DND-41 (cell line): ENCODE data around the gene EPHX1.
"Not testable (repeated sequence)": the region's sequence is repeated elsewhere in the genome, so short reads cannot be mapped to it uniquely, and the experiment has no call there.

ENCODE experiments used
- ATAC-seq: fragments of 200-7000 bp; cut with Tn5 transposase; 3 replicates; pipeline ENCODE4 v1.9.1; 2021; ENCODE audit warnings: low read depth; ENCODE audit not compliant: insufficient read depth
- DNase-seq: peaks from one replicate; pipeline ENCODE4 v3.0.0-alpha.2; 2020
- H2AFZ ChIP-seq: 2 replicates; pipeline ENCODE4 v1.6.0; 2012; ENCODE audit warnings: low read depth, low read length
- H3K27ac ChIP-seq: 2 replicates; pipeline ENCODE4 v1.5.1; 2012; ENCODE audit warnings: low read length, inconsistent platforms
- H3K27me3 ChIP-seq: fragments of 200-600 bp; sonication (generic); 2 replicates; pipeline ENCODE4 v1.6.0; 2012; ENCODE audit warnings: low read length, mild to moderate bottlenecking, inconsistent platforms; ENCODE audit not compliant: insufficient read depth, poor library complexity
- H3K36me3 ChIP-seq: 2 replicates; pipeline ENCODE4 v1.5.1; 2012; ENCODE audit warnings: low read length, inconsistent platforms; ENCODE audit not compliant: insufficient read depth
- H3K4me1 ChIP-seq: 2 replicates; pipeline ENCODE4 v1.5.1; 2012; ENCODE audit warnings: mild to moderate bottlenecking, low read length; ENCODE audit not compliant: insufficient read depth
- H3K4me2 ChIP-seq: 2 replicates; pipeline ENCODE4 v1.6.0; 2012; ENCODE audit warnings: mild to moderate bottlenecking, moderate library complexity, low read length, inconsistent platforms; ENCODE audit not compliant: insufficient read depth
- H3K4me3 ChIP-seq, 2 experiments: fragments of 200-600 bp in 1 of 2; shearing (Covaris generic) in 1 of 2; 2 replicates each; pipeline ENCODE4 v1.5.1; 2012 to 2016; ENCODE audit warnings: inconsistent platforms in 2 of 2, low read length in 2 of 2, mild to moderate bottlenecking in 2 of 2, low read depth in 1 of 2, moderate library complexity in 1 of 2
- H3K79me2 ChIP-seq: 2 replicates; pipeline ENCODE4 v1.6.0; 2012; ENCODE audit warnings: low read length, inconsistent platforms; ENCODE audit not compliant: insufficient read depth
- H3K9ac ChIP-seq: 2 replicates; pipeline ENCODE4 v1.6.0; 2012; ENCODE audit warnings: low read depth, mild to moderate bottlenecking, inconsistent platforms, low read length, moderate library complexity
- H3K9me3 ChIP-seq: 2 replicates; pipeline ENCODE4 v1.5.1; 2012; ENCODE audit warnings: low read length, moderate library complexity, mild to moderate bottlenecking, inconsistent platforms; ENCODE audit not compliant: insufficient read depth, severe bottlenecking
- H4K20me1 ChIP-seq: 2 replicates; pipeline ENCODE4 v1.6.0; 2012; ENCODE audit warnings: low read length; ENCODE audit not compliant: insufficient read depth
- CTCF ChIP-seq: IDR thresholded peaks from 2 replicates; pipeline ENCODE4 v1.5.1; 2012; ENCODE audit warnings: borderline replicate concordance, low read length, moderate library complexity, mild to moderate bottlenecking; ENCODE audit not compliant: poor library complexity, severe bottlenecking; ENCODE audit errors: extremely low read depth
- EZH2 ChIP-seq: IDR thresholded peaks from 3 replicates; pipeline ENCODE4 v1.6.1; 2012; ENCODE audit warnings: borderline replicate concordance, low read depth, mild to moderate bottlenecking, moderate library complexity, low read length, inconsistent platforms; ENCODE audit not compliant: severe bottlenecking

EPHX1 gene

GRCh38 chr1:225806249-225806648 is 3.7 kb upstream of the EPHX1 start:
- no peak for TF ChIP-seq EZH2
- no peak for TF ChIP-seq CTCF

GRCh38 chr1:225806736-225807135 is 3.2 kb upstream of the EPHX1 start:
- not testable (repeated sequence) for H3K27ac ChIP-seq, ATAC-seq, H3K9ac ChIP-seq, H3K79me2 ChIP-seq, H3K4me2 ChIP-seq, H3K4me3 ChIP-seq, H3K36me3 ChIP-seq, H2AFZ ChIP-seq, H3K27me3 ChIP-seq, H4K20me1 ChIP-seq, DNase-seq, H3K9me3 ChIP-seq
- H3K4me1 ChIP-seq: peaks cover 17% of the 10 kb centered on the region

More at GRCh38 chr1:225806249-225806648, 3.7 kb upstream of the EPHX1 start:
- ATAC-seq (no peak), DNase-seq (no peak)
- H3K4me3 ChIP-seq: no peak overlapping the region
- H4K20me1 ChIP-seq: no peaks in the 10 kb centered on the region; the same call in 1 of the 2 replicates
- H3K27me3 ChIP-seq: no peaks in the 10 kb centered on the region
- no peak overlapping the region for H3K9ac ChIP-seq
- no peak overlapping the region for H3K4me2 ChIP-seq
- H3K79me2 ChIP-seq: no peaks in the 10 kb centered on the region
- no peak overlapping the region for H3K27ac ChIP-seq
- H3K36me3 ChIP-seq: no peaks in the 10 kb centered on the region
- no peak overlapping the region for H2AFZ ChIP-seq
- peaks cover 17% of the 10 kb centered on the region for H3K4me1 ChIP-seq
- no peaks in the 10 kb centered on the region for H3K9me3 ChIP-seq

GRCh38 chr1:225808136-225808535 is 1.8 kb upstream of the EPHX1 start:
- Histone ChIP-seq H3K4me1 (peaks cover 17% of the 10 kb centered on the region), H3K9ac (no peak overlapping the region), H3K4me3 (no peak overlapping the region), H3K9me3 (no peaks in the 10 kb centered on the region), H3K4me2 (no peak overlapping the region), H3K79me2 (no peaks in the 10 kb centered on the region), H3K27ac (no peak overlapping the region), H3K36me3 (no peaks in the 10 kb centered on the region), H3K27me3 (no peaks in the 10 kb centered on the region), H2AFZ (no peak overlapping the region), H4K20me1 (no peaks in the 10 kb centered on the region; the same call in 1 of the 2 replicates)
- TF ChIP-seq CTCF (no peak), EZH2 (no peak)
- no peak for DNase-seq
- no peak for ATAC-seq

DNA sequence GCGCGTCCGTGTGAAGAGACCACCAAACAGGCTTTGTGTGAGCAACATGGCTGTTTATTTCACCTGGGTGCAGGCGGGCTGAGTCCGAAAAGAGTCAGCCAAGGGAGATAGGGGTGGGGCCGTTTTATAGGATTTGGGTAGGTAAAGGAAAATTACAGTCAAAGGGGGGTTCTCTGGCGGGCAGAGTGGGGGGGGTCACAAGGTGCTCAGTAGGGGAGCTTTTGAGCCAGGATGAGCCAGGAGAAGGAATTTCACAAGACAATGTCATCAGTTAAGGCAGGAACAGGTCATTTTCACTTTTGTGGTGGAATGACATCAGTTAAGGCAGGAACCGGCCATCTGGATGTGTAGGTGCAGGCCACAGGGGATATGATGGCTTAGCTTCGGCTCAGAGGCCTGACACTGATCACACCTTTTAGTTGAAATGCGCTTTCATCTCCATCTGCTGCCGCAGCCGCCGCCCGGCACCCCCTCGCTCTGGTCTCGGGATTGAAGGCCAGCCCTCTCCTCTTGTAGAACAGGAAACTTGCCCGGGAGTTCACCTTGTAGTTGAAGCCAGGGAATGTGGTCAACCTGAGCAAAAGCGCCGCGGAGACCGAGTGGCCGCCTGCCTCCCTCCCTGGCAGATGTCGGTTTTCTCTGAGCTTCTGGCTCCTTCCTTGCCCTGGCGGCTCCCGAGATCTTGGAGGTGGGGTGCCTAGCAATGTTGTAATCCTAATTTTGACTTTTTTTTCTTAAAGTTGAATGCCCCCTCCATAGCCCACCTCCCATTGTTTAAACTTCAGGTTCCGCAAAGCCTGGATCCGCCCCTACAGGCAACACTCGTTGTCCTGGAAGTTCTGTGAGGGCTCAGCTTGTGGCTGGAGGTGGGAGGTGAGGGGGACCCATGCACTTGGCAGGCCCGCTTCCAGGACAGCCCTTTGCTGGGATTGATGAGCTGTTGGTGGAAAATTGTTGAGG is 935 bp downstream of the EPHX1 start:
- not testable (repeated sequence) for DNase-seq, ATAC-seq, H3K27ac ChIP-seq, H4K20me1 ChIP-seq, H3K9me3 ChIP-seq, H3K79me2 ChIP-seq, H3K27me3 ChIP-seq, H3K36me3 ChIP-seq
- H3K9ac ChIP-seq: peak overlapping the region; percentile 60
- H3K4me3 ChIP-seq: peak overlapping the region; percentile 16 to 71; a peak in 3 of 4 replicates
- H3K4me2 ChIP-seq: peak overlapping the region; percentile 98
- H3K4me1 ChIP-seq: peaks cover 17% of the 10 kb centered on the region
- H2AFZ ChIP-seq: peak overlapping the region; percentile 69
